ENCODE data around the gene ITGA1.

GRCh38 chr5:52875827-52876226, 88.1 kb downstream of the ITGA1 start:
- TF ChIP-seq KLF16 (tag by site-specific recombination; IDR thresholded peaks at IDR 0.05) = no peak
- TF ChIP-seq, protein P1, sequence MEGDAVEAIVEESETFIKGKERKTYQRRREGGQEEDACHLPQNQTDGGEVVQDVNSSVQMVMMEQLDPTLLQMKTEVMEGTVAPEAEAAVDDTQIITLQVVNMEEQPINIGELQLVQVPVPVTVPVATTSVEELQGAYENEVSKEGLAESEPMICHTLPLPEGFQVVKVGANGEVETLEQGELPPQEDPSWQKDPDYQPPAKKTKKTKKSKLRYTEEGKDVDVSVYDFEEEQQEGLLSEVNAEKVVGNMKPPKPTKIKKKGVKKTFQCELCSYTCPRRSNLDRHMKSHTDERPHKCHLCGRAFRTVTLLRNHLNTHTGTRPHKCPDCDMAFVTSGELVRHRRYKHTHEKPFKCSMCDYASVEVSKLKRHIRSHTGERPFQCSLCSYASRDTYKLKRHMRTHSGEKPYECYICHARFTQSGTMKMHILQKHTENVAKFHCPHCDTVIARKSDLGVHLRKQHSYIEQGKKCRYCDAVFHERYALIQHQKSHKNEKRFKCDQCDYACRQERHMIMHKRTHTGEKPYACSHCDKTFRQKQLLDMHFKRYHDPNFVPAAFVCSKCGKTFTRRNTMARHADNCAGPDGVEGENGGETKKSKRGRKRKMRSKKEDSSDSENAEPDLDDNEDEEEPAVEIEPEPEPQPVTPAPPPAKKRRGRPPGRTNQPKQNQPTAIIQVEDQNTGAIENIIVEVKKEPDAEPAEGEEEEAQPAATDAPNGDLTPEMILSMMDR (tag by site-specific recombination; IDR thresholded peaks at IDR 0.05) = no peak
- TF ChIP-seq KLF9 (tag by site-specific recombination; IDR thresholded peaks at IDR 0.05; ENCODE audit: low read depth) = no peak
- TF ChIP-seq ZNF510 (tag by site-specific recombination; IDR thresholded peaks at IDR 0.05; ENCODE audit: insufficient replicate concordance) = no peak
- TF ChIP-seq ZNF623 (tag by site-specific recombination; IDR thresholded peaks at IDR 0.05) = no peak
- TF ChIP-seq ZNF530 (tag by site-specific recombination; IDR thresholded peaks at IDR 0.05; ENCODE audit: low read depth) = no peak
- no peak for TF ChIP-seq ZNF501 (tag by site-specific recombination; IDR thresholded peaks at IDR 0.05)
- no peak for TF ChIP-seq ATF2 (tag by site-specific recombination; IDR thresholded peaks at IDR 0.05; ENCODE audit: low read depth)
- no peak for TF ChIP-seq ZNF10 (tag by site-specific recombination; IDR thresholded peaks at IDR 0.05)
